ENCODE results near the gene LRRC1. TPM values are rescaled to one million over a fixed set of nuclear protein-coding genes. Genes with fewer than 3 reads are reported as not detected.

LRRC1 gene
- total and polyA plus RNA-seq, 2 of the 13 experiments (the other 11 are each of a cell fraction or from before 2014, with no cell fraction given): 15.6 to 27.7 TPM

DNA sequence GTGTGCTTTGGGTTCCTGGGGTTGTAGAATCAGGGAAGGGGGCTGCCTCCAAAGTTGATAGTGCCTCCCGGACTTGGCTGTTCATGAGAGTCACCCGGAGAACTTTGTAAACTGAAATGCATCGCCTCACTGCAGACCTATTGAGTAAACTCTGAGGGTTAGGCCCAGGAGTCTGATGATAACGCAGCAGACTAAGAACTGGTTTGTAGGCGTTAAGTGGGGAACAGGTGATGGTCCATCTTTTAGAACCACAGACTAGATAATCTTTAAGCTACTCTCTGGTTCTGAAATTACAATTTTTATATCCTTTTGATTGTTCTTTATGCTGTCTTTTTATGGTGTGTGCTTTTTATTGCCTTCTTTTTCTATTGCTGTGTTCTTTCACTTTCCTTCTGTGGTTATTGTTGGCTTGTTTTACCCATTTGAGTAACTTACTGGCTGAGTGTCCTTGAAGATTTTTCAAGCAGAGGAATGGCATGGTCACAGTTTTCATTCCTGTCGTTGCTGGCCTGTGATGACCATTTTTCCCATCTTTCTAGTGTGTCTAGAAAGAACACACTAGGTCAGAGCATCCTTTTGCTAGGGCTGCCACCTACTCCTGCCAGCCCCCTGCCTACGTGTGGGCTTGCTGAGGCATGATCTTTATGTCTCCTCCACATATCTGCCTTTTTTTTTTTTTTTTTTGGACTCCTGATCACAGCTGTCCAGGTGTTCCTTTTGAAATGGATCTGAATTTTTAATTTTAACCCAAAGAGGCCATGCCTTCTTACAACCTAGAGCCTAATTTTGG is 30.9 kb downstream of the LRRC1 start:
- no TSS peak for BruUV-seq (replicated peaks)
- Histone ChIP-seq H2AFZ (ENCODE audit: low read length) (no peak overlapping the region), H3K27ac (ENCODE audit: extremely low read length, insufficient read depth, low read length) (no peak overlapping the region), H3K36me3 (replicated peaks in 1 of 2; ENCODE audit: control insufficient read depth in 1 of 2, insufficient read depth in 2 of 2, low read length in 2 of 2) (no peaks in the 10 kb centered on the region), H3K4me1 (ENCODE audit: insufficient read depth, low read length) (peaks cover 66% of the 10 kb centered on the region), H3K27me3 (ENCODE audit: control insufficient read depth in 1 of 2, insufficient read depth in 2 of 2, low read length in 2 of 2) (no peaks in the 10 kb centered on the region), H3K4me3 (replicated peaks in 1 of 3; ENCODE audit: insufficient read depth in 1 of 3, low read depth in 2 of 3, low read length in 3 of 3) (no peak overlapping the region), H3K79me2 (ENCODE audit: insufficient read depth, low read length) (peaks cover 84% of the 10 kb centered on the region), H4K20me1 (ENCODE audit: insufficient read depth, low read length) (peaks cover 14% of the 10 kb centered on the region), H3K9me3 (ENCODE audit: low read length) (no peaks in the 10 kb centered on the region), H3K9ac (ENCODE audit: insufficient read depth, low read depth, low read length) (no peak overlapping the region), H3K4me2 (ENCODE audit: low read depth, low read length) (no peak overlapping the region)
- ChIA-PET POLR2A (interaction anchor here (0.7 kb wide), 1 partner anchor 31 kb away, joined by 3 read pairs; the partner anchor contains the start of gene LRRC1), CTCF (ENCODE audit: low intra/inter-chr PET ratio, low total read pairs) (no interaction called here)
- WGBS (ENCODE audit: low lambda C conversion rate): 95% methylated on average over 7 of the region's 7 CpGs
- in situ Hi-C loops (cut with HindIII; ENCODE audit: extremely low pct_ligation_motif_present, low pct_unique_long_range_greater_than_20kb) (no loop called here), intact Hi-C loops (cut with micrococcal nuclease; ENCODE audit: unreplicated experiment) (no loop called here)
- no peak for FAIRE-seq
- DNase-seq (ENCODE audit: low spot score): no peak
- ATAC-seq: no peak
- no peak for TF ChIP-seq CENPX (CRISPR knock-in tag; IDR thresholded peaks at IDR 0.05)
- no peak for TF ChIP-seq ZNF124 (CRISPR knock-in tag; IDR thresholded peaks at IDR 0.05)
- no peak for TF ChIP-seq EED (CRISPR knock-in tag; IDR thresholded peaks at IDR 0.05)
- TF ChIP-seq SP140L (CRISPR knock-in tag; IDR thresholded peaks at IDR 0.05; ENCODE audit: borderline replicate concordance): no peak
- TF ChIP-seq ZNF530 (CRISPR knock-in tag; IDR thresholded peaks at IDR 0.05; ENCODE audit: low read depth): no peak
- no peak for TF ChIP-seq XBP1 (CRISPR knock-in tag; IDR thresholded peaks at IDR 0.05)
- TF ChIP-seq PITX1 (CRISPR knock-in tag; IDR thresholded peaks at IDR 0.05): no peak
- TF ChIP-seq DNMT3B (CRISPR knock-in tag; conservative IDR thresholded peaks at IDR 0.05): no peak
- no peak for TF ChIP-seq RBAK (CRISPR knock-in tag; IDR thresholded peaks at IDR 0.05)
- TF ChIP-seq, protein P1, sequence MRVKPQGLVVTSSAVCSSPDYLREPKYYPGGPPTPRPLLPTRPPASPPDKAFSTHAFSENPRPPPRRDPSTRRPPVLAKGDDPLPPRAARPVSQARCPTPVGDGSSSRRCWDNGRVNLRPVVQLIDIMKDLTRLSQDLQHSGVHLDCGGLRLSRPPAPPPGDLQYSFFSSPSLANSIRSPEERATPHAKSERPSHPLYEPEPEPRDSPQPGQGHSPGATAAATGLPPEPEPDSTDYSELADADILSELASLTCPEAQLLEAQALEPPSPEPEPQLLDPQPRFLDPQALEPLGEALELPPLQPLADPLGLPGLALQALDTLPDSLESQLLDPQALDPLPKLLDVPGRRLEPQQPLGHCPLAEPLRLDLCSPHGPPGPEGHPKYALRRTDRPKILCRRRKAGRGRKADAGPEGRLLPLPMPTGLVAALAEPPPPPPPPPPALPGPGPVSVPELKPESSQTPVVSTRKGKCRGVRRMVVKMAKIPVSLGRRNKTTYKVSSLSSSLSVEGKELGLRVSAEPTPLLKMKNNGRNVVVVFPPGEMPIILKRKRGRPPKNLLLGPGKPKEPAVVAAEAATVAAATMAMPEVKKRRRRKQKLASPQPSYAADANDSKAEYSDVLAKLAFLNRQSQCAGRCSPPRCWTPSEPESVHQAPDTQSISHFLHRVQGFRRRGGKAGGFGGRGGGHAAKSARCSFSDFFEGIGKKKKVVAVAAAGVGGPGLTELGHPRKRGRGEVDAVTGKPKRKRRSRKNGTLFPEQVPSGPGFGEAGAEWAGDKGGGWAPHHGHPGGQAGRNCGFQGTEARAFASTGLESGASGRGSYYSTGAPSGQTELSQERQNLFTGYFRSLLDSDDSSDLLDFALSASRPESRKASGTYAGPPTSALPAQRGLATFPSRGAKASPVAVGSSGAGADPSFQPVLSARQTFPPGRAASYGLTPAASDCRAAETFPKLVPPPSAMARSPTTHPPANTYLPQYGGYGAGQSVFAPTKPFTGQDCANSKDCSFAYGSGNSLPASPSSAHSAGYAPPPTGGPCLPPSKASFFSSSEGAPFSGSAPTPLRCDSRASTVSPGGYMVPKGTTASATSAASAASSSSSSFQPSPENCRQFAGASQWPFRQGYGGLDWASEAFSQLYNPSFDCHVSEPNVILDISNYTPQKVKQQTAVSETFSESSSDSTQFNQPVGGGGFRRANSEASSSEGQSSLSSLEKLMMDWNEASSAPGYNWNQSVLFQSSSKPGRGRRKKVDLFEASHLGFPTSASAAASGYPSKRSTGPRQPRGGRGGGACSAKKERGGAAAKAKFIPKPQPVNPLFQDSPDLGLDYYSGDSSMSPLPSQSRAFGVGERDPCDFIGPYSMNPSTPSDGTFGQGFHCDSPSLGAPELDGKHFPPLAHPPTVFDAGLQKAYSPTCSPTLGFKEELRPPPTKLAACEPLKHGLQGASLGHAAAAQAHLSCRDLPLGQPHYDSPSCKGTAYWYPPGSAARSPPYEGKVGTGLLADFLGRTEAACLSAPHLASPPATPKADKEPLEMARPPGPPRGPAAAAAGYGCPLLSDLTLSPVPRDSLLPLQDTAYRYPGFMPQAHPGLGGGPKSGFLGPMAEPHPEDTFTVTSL (CRISPR knock-in tag; IDR thresholded peaks at IDR 0.05; ENCODE audit: borderline replicate concordance): no peak

All from HepG2 (cell line).